Neutrophil (primary cell): ENCODE results near the gene LEF1.

Experiments
- H3K27ac ChIP-seq: fragments of 200-600 bp; sonication (generic); 2 replicates; pipeline ENCODE4 v1.5.1; 2016; ENCODE audit warnings: mild to moderate bottlenecking, moderate library complexity
- H3K27me3 ChIP-seq: fragments of 200-600 bp; sonication (generic); 2 replicates; pipeline ENCODE4 v1.6.0; 2016; ENCODE audit warnings: mild to moderate bottlenecking
- H3K36me3 ChIP-seq: fragments of 200-600 bp; sonication (generic); 2 replicates; pipeline ENCODE4 v1.5.1; 2017
- H3K4me1 ChIP-seq, 2 experiments: fragments of 200-600 bp in 1 of 2; sonication (generic) in 1 of 2; 1 replicate in 1 of 2; 2 replicates in 1 of 2; pipeline versions ENCODE4 v1.5.1 to v1.6.1; 2013 to 2016; ENCODE audit warnings: low read depth in 1 of 2, low read length in 1 of 2, mild to moderate bottlenecking in 1 of 2, moderate library complexity in 1 of 2; ENCODE audit not compliant: control insufficient read depth in 1 of 2, insufficient read depth in 1 of 2
- H3K4me3 ChIP-seq, 2 experiments: fragments of 200-600 bp in 1 of 2; sonication (generic) in 1 of 2; 1 replicate in 1 of 2; 2 replicates in 1 of 2; pipeline ENCODE4 v1.5.1; 2013 to 2016; ENCODE audit warnings: low read depth in 1 of 2, low read length in 1 of 2, mild to moderate bottlenecking in 1 of 2, moderate library complexity in 1 of 2
- H3K9me3 ChIP-seq: fragments of 200-600 bp; sonication (generic); 2 replicates; pipeline ENCODE4 v1.5.1; 2016
- TF ChIP-seq, protein P1 (sequence below): fragments of 200-600 bp; sonication (generic); IDR thresholded peaks from 2 replicates; pipeline ENCODE4 v1.5.1; 2016; ENCODE audit warnings: antibody characterized with exemption

Gene LEF1

DNA sequence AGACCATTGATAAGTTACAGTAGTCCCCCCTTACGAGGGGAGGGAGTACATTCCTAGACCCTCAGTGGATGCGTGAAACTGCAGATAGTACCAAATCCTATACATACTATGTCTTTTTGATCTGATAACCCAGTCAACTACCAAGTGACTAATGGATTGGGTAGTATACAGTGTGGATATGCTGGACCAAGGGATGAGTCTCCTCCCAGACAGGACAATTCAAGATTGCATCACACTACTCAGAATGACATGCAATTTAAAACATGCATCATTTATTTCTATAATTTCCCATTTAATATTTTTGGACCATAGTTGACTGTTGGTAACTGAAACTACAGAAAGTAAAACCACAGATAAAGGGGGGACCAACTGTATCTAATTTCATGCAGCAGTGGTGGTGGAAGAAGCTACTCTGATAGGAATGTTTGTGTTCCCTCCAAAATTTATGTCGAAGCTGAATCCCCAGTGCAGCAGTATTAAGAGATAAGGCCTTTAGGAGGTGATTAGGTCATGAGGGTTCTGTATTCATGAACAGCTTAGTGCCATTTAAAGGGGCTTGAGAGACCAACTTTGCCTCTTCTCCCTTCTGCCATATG, 167.1 kb downstream of the LEF1 start:
- peaks cover 14 to 18% of the 10 kb centered on the region in 2 experiments for H3K4me1 ChIP-seq
- H3K36me3 ChIP-seq: no peaks in the 10 kb centered on the region
- H3K9me3 ChIP-seq: no peaks in the 10 kb centered on the region
- H3K4me3 ChIP-seq: no peak overlapping the region
- no peak overlapping the region for H3K27ac ChIP-seq
- no peaks in the 10 kb centered on the region for H3K27me3 ChIP-seq
- TF ChIP-seq, protein P1, sequence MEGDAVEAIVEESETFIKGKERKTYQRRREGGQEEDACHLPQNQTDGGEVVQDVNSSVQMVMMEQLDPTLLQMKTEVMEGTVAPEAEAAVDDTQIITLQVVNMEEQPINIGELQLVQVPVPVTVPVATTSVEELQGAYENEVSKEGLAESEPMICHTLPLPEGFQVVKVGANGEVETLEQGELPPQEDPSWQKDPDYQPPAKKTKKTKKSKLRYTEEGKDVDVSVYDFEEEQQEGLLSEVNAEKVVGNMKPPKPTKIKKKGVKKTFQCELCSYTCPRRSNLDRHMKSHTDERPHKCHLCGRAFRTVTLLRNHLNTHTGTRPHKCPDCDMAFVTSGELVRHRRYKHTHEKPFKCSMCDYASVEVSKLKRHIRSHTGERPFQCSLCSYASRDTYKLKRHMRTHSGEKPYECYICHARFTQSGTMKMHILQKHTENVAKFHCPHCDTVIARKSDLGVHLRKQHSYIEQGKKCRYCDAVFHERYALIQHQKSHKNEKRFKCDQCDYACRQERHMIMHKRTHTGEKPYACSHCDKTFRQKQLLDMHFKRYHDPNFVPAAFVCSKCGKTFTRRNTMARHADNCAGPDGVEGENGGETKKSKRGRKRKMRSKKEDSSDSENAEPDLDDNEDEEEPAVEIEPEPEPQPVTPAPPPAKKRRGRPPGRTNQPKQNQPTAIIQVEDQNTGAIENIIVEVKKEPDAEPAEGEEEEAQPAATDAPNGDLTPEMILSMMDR: no peak

DNA sequence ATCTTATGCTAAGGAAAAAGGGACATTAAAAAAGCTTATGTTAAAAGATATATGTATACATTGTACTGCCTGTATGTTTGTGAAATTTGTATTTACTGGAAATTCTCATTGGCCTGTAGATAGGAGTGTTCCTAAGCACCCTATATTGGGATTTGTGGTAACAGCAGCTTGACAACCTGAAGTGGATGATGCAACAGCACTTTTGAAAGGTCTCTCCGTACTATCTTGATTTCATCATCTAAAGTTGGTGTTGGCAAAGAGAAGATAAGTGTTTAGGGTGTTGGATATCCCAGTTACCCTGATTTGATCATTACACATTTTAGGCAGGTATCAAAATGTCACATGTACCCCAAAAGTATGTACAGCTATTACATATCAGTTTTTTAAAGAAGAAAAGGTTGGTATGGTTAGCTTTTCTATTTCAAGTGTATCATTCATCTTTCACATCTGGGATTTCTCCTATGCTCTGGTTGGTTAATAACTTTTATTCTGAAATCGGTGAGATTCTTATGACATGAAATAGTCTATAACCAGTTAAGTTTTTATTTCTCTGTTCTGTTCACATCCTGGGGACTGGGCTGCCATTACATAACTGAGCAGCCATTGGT, 168.7 kb downstream of the LEF1 start:
- H3K4me1 ChIP-seq: peaks cover 14 to 18% of the 10 kb centered on the region in 2 experiments
- no peaks in the 10 kb centered on the region for H3K9me3 ChIP-seq
- H3K36me3 ChIP-seq: no peaks in the 10 kb centered on the region
- no peak overlapping the region for H3K4me3 ChIP-seq
- no peak overlapping the region for H3K27ac ChIP-seq
- TF ChIP-seq, protein P1: no peak
- no peaks in the 10 kb centered on the region for H3K27me3 ChIP-seq

- peaks cover 14 to 18% of the 10 kb centered on the region in 2 experiments for H3K4me1 ChIP-seq
- no peaks in the 10 kb centered on the region for H3K9me3 ChIP-seq
- H3K27me3 ChIP-seq: no peaks in the 10 kb centered on the region
- TF ChIP-seq, protein P1: no peak
- H3K27ac ChIP-seq: no peak overlapping the region
- H3K36me3 ChIP-seq: no peaks in the 10 kb centered on the region
- H3K4me3 ChIP-seq: no peak overlapping the region
Observed at GRCh38 chr4:107997794-107998193, 170.9 kb downstream of the LEF1 start.
